H1 (cell line): ENCODE results near the gene EEF2. TPM values are rescaled to one million over a fixed set of nuclear protein-coding genes. Genes with fewer than 3 reads are reported as not detected.
A peak's percentile ranks its signal among the peaks of the same experiment; 100 is the strongest.

Source experiments
- CTCF ChIA-PET: fragments of 300-600 bp; sonication (Branson Sonifier 250); formaldehyde crosslinking; loops from one replicate; lab custom pipeline; 2021; ENCODE audit not compliant: partially characterized antibody; lab: Charles Lee
- POLR2A ChIA-PET: fragments of 300-600 bp; sonication (Branson Sonifier 250); formaldehyde crosslinking; loops from one replicate; lab custom pipeline; 2021; ENCODE audit warnings: inconsistent platforms; ENCODE audit not compliant: partially characterized antibody; lab: Charles Lee
- DNase-seq, 2 experiments: peaks; one replicate each; pipeline versions ENCODE4 v3.0.0 to v3.0.0-alpha.2; 2010 to 2022; ENCODE audit warnings: low spot score in 2 of 2, low read depth in 1 of 2, mixed read lengths in 1 of 2
- FAIRE-seq: peaks from 2 replicates; lab custom pipeline; 2011; peaks lifted over from hg19 to GRCh38; lab: Jason Lieb, UNC
- H2AFZ ChIP-seq: 2 replicates; pipeline ENCODE4 v1.8.1; 2012; ENCODE audit warnings: low read length, inconsistent platforms
- H2AK5ac ChIP-seq: 2 replicates; pipeline ENCODE4 v1.6.1; 2013; ENCODE audit warnings: low read depth, low read length
- H2BK120ac ChIP-seq: replicated peaks from 2 replicates; pipeline ENCODE3; 2013; ENCODE audit warnings: low read depth, low read length, inconsistent platforms
- H2BK12ac ChIP-seq: 2 replicates; pipeline ENCODE4 v1.6.1; 2013; ENCODE audit warnings: low read depth, low read length
- H2BK15ac ChIP-seq: 2 replicates; pipeline ENCODE4 v1.6.1; 2013; ENCODE audit warnings: low read length
- H2BK20ac ChIP-seq: 2 replicates; pipeline ENCODE4 v1.6.1; 2013; ENCODE audit warnings: low read length
- H2BK5ac ChIP-seq: 2 replicates; pipeline ENCODE4 v1.6.1; 2013; ENCODE audit warnings: low read depth, low read length
- H3K14ac ChIP-seq: 2 replicates; pipeline ENCODE4 v1.6.1; 2013; ENCODE audit warnings: inconsistent platforms; ENCODE audit not compliant: insufficient read length
- H3K18ac ChIP-seq: 2 replicates; pipeline ENCODE4 v1.6.1; 2013; ENCODE audit warnings: low read length; ENCODE audit errors: extremely low read depth
- H3K23ac ChIP-seq: 2 replicates; pipeline ENCODE4 v1.6.1; 2013; ENCODE audit warnings: inconsistent platforms; ENCODE audit not compliant: insufficient read length
- H3K23me2 ChIP-seq: 2 replicates; pipeline ENCODE4 v1.6.1; 2013; ENCODE audit warnings: low read depth, low read length
- H3K27ac ChIP-seq: 2 replicates; pipeline ENCODE4 v1.6.1; 2011; ENCODE audit warnings: low read depth, low read length, inconsistent platforms
- H3K27me3 ChIP-seq, 4 experiments: replicated peaks in 1 of 4; 1 replicate in 1 of 4; 2 replicates in 3 of 4; pipeline versions ENCODE4 v1.6.1 to v1.8.1; 2011 to 2013; ENCODE audit warnings: low read length in 3 of 4, mild to moderate bottlenecking in 3 of 4, inconsistent platforms in 2 of 4, mixed read lengths in 2 of 4, moderate library complexity in 1 of 4; ENCODE audit not compliant: control insufficient read depth in 3 of 4, insufficient read depth in 3 of 4; ENCODE audit errors: extremely low read depth in 1 of 4
- H3K36me3 ChIP-seq, 4 experiments: 2 replicates each; pipeline versions ENCODE4 v1.6.1 to v1.8.1; 2011 to 2013; ENCODE audit warnings: mild to moderate bottlenecking in 4 of 4, low read length in 3 of 4, moderate library complexity in 2 of 4, control low read depth in 1 of 4, inconsistent platforms in 1 of 4; ENCODE audit not compliant: insufficient read depth in 4 of 4, control insufficient read depth in 2 of 4
- H3K4ac ChIP-seq: replicated peaks from 2 replicates; pipeline ENCODE3; 2013; ENCODE audit warnings: low read length, low read depth, mixed read lengths, inconsistent platforms; ENCODE audit not compliant: insufficient read length
- H3K4me1 ChIP-seq, 4 experiments: replicated peaks in 1 of 4; 1 replicate in 1 of 4; 2 replicates in 3 of 4; pipeline versions ENCODE4 v1.6.1 to v1.8.1; 2011 to 2013; ENCODE audit warnings: low read length in 3 of 4, inconsistent platforms in 2 of 4, mixed read lengths in 1 of 4; ENCODE audit not compliant: insufficient read depth in 4 of 4, control insufficient read depth in 3 of 4
- H3K4me2 ChIP-seq, 2 experiments: 2 replicates each; pipeline versions ENCODE4 v1.6.1 to v1.8.1; 2011 to 2013; ENCODE audit warnings: low read depth in 2 of 2, low read length in 2 of 2, control low read depth in 1 of 2, inconsistent platforms in 1 of 2, mild to moderate bottlenecking in 1 of 2; ENCODE audit not compliant: insufficient read depth in 1 of 2
- H3K4me3 ChIP-seq, 4 experiments: fragments of 200-600, 300-600 bp in 1 of 4; sonication (generic), shearing (Covaris generic), sonication (Bioruptor Twin) in 1 of 4; 2 replicates each; pipeline versions ENCODE4 v1.5.1 to v1.8.1; 2011 to 2016; ENCODE audit warnings: low read length in 4 of 4, low read depth in 3 of 4, control low read depth in 2 of 4, inconsistent platforms in 2 of 4, mild to moderate bottlenecking in 2 of 4, mixed read lengths in 1 of 4, moderate library complexity in 1 of 4; ENCODE audit not compliant: insufficient read depth in 2 of 4; ENCODE audit errors: extremely low read depth in 1 of 4
- H3K56ac ChIP-seq: replicated peaks from 2 replicates; pipeline ENCODE3; 2013; ENCODE audit warnings: low read depth, mild to moderate bottlenecking, mixed read lengths, low read length, inconsistent platforms; ENCODE audit not compliant: insufficient read length
- H3K79me1 ChIP-seq: 2 replicates; pipeline ENCODE4 v1.6.1; 2013; ENCODE audit warnings: low read depth, low read length, control low read depth
- H3K79me2 ChIP-seq, 2 experiments: 2 replicates each; pipeline versions ENCODE4 v1.6.1 to v1.8.1; 2012 to 2013; ENCODE audit warnings: low read length in 2 of 2, mild to moderate bottlenecking in 2 of 2, inconsistent platforms in 1 of 2; ENCODE audit not compliant: insufficient read depth in 2 of 2, control insufficient read depth in 1 of 2
- H3K9ac ChIP-seq, 4 experiments: replicated peaks in 1 of 4; 1 replicate in 1 of 4; 2 replicates in 3 of 4; pipeline versions ENCODE4 v1.6.1 to v1.8.1; 2011 to 2013; ENCODE audit warnings: low read depth in 3 of 4, low read length in 3 of 4, control low read depth in 2 of 4, mild to moderate bottlenecking in 2 of 4, moderate library complexity in 2 of 4, inconsistent platforms in 1 of 4; ENCODE audit errors: extremely low read depth in 1 of 4
- H3K9me3 ChIP-seq, 2 experiments: 2 replicates each; pipeline versions ENCODE4 v1.6.1 to v1.8.1; 2012 to 2013; ENCODE audit warnings: mild to moderate bottlenecking in 2 of 2, moderate library complexity in 2 of 2, control low read depth in 1 of 2, inconsistent platforms in 1 of 2, low read depth in 1 of 2, low read length in 1 of 2, mixed read lengths in 1 of 2; ENCODE audit not compliant: insufficient read depth in 2 of 2
- H4K20me1 ChIP-seq, 2 experiments: replicated peaks in 1 of 2; 2 replicates each; pipeline versions ENCODE3 to v1.8.1; 2011 to 2013; ENCODE audit warnings: inconsistent platforms in 2 of 2, low read length in 2 of 2, mild to moderate bottlenecking in 1 of 2; ENCODE audit not compliant: insufficient read depth in 2 of 2, control insufficient read depth in 1 of 2
- H4K5ac ChIP-seq: 2 replicates; pipeline ENCODE4 v1.6.1; 2013; ENCODE audit warnings: low read length, low read depth, mixed read lengths, inconsistent platforms; ENCODE audit not compliant: insufficient read length
- H4K8ac ChIP-seq: 2 replicates; pipeline ENCODE4 v1.8.0; 2013; ENCODE audit warnings: mild to moderate bottlenecking, moderate library complexity, low read length, inconsistent platforms; ENCODE audit not compliant: insufficient read depth; ENCODE audit errors: extremely low read depth
- H4K91ac ChIP-seq: replicated peaks from 2 replicates; pipeline ENCODE3; 2013; ENCODE audit warnings: low read length, mixed read lengths, inconsistent platforms; ENCODE audit not compliant: insufficient read length
- JUND ChIP-seq: IDR thresholded peaks from 2 replicates; pipeline ENCODE4 v1.6.1; 2011; ENCODE audit warnings: mild to moderate bottlenecking, improper control_type of control experiment, low read length
- MAX ChIP-seq: IDR thresholded peaks from 2 replicates; pipeline ENCODE4 v1.6.1; 2012; ENCODE audit warnings: inconsistent platforms
- TCF12 ChIP-seq: IDR thresholded peaks from 2 replicates; pipeline ENCODE4 v1.6.1; 2011; ENCODE audit warnings: low read depth, mild to moderate bottlenecking, low read length
- USF2 ChIP-seq: IDR thresholded peaks from 2 replicates; pipeline ENCODE4 v1.6.1; 2011; ENCODE audit warnings: low read length, improper control_type of control experiment
- WGBS, 2 experiments: shearing (Covaris generic) in 1 of 2; methylation state at CpG; one replicate each; pipeline versions ENCODE4 v1.1.6 to v1.1.7; 2013 to 2015; ENCODE audit warnings: low lambda C conversion rate in 2 of 2, mixed read lengths in 2 of 2, inconsistent platforms in 1 of 2, low coverage in 1 of 2, missing lambda C conversion rate in 1 of 2; ENCODE audit not compliant: insufficient replicate concordance in 2 of 2, insufficient coverage in 1 of 2, insufficient read length in 1 of 2; ENCODE audit errors: extremely low coverage in 1 of 2, missing lambda C conversion rate in 1 of 2; 5-methylcytosine and 5-hydroxymethylcytosine counted together
- polyA plus RNA-seq, 7 experiments: library from polyadenylated mRNA; depleted of rRNA in 3 of 7; stranded (reverse) in 5 of 7; unstranded in 2 of 7; fragments of >200 nt in 5 of 7; fragments of 200-250 nt in 2 of 7; gene quantifications; 1 replicate in 5 of 7; 2 replicates in 1 of 7; 4 replicates in 1 of 7; pipeline versions ENCODE4 v1.2.1 to v1.2.3, GENCODE V29; 2011 to 2013; ENCODE audit warnings: missing spikeins in 2 of 7, mixed read lengths in 2 of 7
- total RNA-seq: library from RNA; stranded (reverse); fragmentation: NEBNext Ultra II Directional; extraction: Animal tissue kit (Norgen Biotek cat#: 25700); gene quantifications from 2 replicates; pipeline ENCODE4 v1.2.1, GENCODE V29; 2021

Gene EEF2
- total and polyA plus RNA-seq, 2 of the 8 experiments (the other 6 are each of a cell fraction or from before 2014, with no cell fraction given), result 1,554 to 3,380 TPM

- Histone ChIP-seq H3K27ac (peak overlapping the region; percentile 78; the same call in 1 of the 2 replicates), H2AFZ (no peak overlapping the region), H4K5ac (no peak overlapping the region), H3K4me2 (peak overlapping the region; percentile 88 to 92), H3K23me2 (peaks cover 7% of the 10 kb centered on the region; the same call in 1 of the 2 replicates), H2BK5ac (no peak overlapping the region), H4K91ac (no peak overlapping the region), H3K14ac (no peak overlapping the region), H3K27me3 (no peaks in the 10 kb centered on the region), H2BK120ac (no peak overlapping the region), H3K18ac (no peak overlapping the region; the same call in 1 of the 2 replicates), H3K9me3 (no peaks in the 10 kb centered on the region), H2BK20ac (no peak overlapping the region), H3K9ac (peak overlapping the region; percentile 82 to 87 (median 84)), H2BK15ac (no peak overlapping the region), H3K36me3 (peaks cover 7 to 28% (median 16%) of the 10 kb centered on the region in 4 experiments; a peak in 7 of 8 replicates), H2BK12ac (no peak overlapping the region; the same call in 1 of the 2 replicates), H2AK5ac (0 out of 2 replicates have a peak overlapping the region, but pooled peaks have one; percentile 77), H3K79me2 (peaks cover 8 to 42% of the 10 kb centered on the region in 2 experiments; a peak in 3 of 4 replicates), H3K23ac (no peak overlapping the region), H4K20me1 (peaks cover 14 to 22% of the 10 kb centered on the region in 2 experiments), H3K4me3 (peak overlapping the region; percentile 69 to 92 (median 75)), H4K8ac (peak overlapping the region; percentile 94), H3K4me1 (peaks cover 2 to 14% (median 6%) of the 10 kb centered on the region in 4 experiments; a peak in 6 of 7 replicates), H3K79me1 (peaks cover 2% of the 10 kb centered on the region; the same call in 1 of the 2 replicates), H3K4ac (no peak overlapping the region), H3K56ac (peak overlapping the region; percentile 64)
- POLR2A ChIA-PET, result interaction anchor here (0.8 to 24.8 kb wide), 16 partner anchors 10 to 164 kb away, joined by 3 to 870 read pairs (median 5); partner anchors contain the start of genes EEF2 and NMRK2
- CTCF ChIA-PET, result interaction anchor here (0.6 to 1.2 kb wide), 2 partner anchors 17 to 93 kb away, joined by 3 to 6 read pairs; no protein-coding TSS in a partner anchor
- FAIRE-seq, result no peak
- DNase-seq, result no peak
- no peak for TF ChIP-seq MAX
- no peak for TF ChIP-seq JUND
- no peak for TF ChIP-seq TCF12
- no peak for TF ChIP-seq USF2
- WGBS, 2 experiments, result 3% methylated on average over 11 of the region's 22 CpGs; no CpG with 5 or more reads in 1 of the 2 experiments
These were observed 14.9 kb downstream of the EEF2 start for GRCh38 chr19:3970313-3970807.
